B cell (primary cell): Measurements from ENCODE around the gene FCN1.

Experiments
- EZH2 ChIP-seq: IDR thresholded peaks from 2 replicates; pipeline ENCODE4 v1.6.1; 2012; ENCODE audit warnings: borderline replicate concordance, low read depth, mild to moderate bottlenecking, moderate library complexity, low read length; ENCODE audit not compliant: insufficient read depth, poor library complexity, severe bottlenecking
- TF ChIP-seq, protein P1 (sequence below): fragments of 200-600 bp; IDR thresholded peaks from one replicate; pipeline ENCODE4 v1.8.0; 2022; ENCODE audit warnings: antibody characterized with exemption, mild to moderate bottlenecking

- TF ChIP-seq, protein P1, sequence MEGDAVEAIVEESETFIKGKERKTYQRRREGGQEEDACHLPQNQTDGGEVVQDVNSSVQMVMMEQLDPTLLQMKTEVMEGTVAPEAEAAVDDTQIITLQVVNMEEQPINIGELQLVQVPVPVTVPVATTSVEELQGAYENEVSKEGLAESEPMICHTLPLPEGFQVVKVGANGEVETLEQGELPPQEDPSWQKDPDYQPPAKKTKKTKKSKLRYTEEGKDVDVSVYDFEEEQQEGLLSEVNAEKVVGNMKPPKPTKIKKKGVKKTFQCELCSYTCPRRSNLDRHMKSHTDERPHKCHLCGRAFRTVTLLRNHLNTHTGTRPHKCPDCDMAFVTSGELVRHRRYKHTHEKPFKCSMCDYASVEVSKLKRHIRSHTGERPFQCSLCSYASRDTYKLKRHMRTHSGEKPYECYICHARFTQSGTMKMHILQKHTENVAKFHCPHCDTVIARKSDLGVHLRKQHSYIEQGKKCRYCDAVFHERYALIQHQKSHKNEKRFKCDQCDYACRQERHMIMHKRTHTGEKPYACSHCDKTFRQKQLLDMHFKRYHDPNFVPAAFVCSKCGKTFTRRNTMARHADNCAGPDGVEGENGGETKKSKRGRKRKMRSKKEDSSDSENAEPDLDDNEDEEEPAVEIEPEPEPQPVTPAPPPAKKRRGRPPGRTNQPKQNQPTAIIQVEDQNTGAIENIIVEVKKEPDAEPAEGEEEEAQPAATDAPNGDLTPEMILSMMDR, result no peak
- no peak for TF ChIP-seq EZH2
Observed at GRCh38 chr9:134884492-134884891, 33.2 kb downstream of the FCN1 start.
